ENCODE measurements around the gene PPAT. TPM values are rescaled to one million over a fixed set of nuclear protein-coding genes. Genes with fewer than 3 reads are reported as not detected.

Gene PPAT
- total RNA-seq, 1 donor from 2014 or later = 42.2 TPM

GRCh38 chr4:56410247-56411062 lies 25.0 kb downstream of the PPAT start:
- Histone ChIP-seq H4K20me1 (ENCODE audit: insufficient read depth, low read length) (no peaks in the 10 kb centered on the region), H3K79me2 (ENCODE audit: insufficient read depth, low read length) (peaks cover 51% of the 10 kb centered on the region), H3K36me3 (ENCODE audit: insufficient read depth, low read length) (peaks cover 7% of the 10 kb centered on the region), H3K9me3 (ENCODE audit: insufficient read depth, low read depth, low read length) (no peaks in the 10 kb centered on the region), H3K27me3 (ENCODE audit: insufficient read depth, low read length) (no peaks in the 10 kb centered on the region), H3K27ac (ENCODE audit: low read depth, low read length) (peak overlapping the region; percentile 89), H3K4me3 (ENCODE audit: insufficient read depth, low read depth, low read length) (peak overlapping the region; percentile 42), H2AFZ (ENCODE audit: low read depth, low read length) (peak overlapping the region; percentile 49), H3K4me2 (ENCODE audit: low read length) (peak overlapping the region; percentile 78), H3K4me1 (ENCODE audit: insufficient read depth, low read length) (peaks cover 12% of the 10 kb centered on the region), H3K9ac (ENCODE audit: low read length) (peak overlapping the region; percentile 77)
- peaks cover 11% of the 10 kb centered on the region for H3K4me1 Mint-ChIP-seq (ENCODE audit: low read depth, unreplicated experiment)
- FAIRE-seq = peak; percentile 98
- no peaks in the 10 kb centered on the region for H3K9me3 Mint-ChIP-seq (ENCODE audit: unreplicated experiment)
- TF ChIP-seq CTCF (IDR thresholded peaks at IDR 0.05; ENCODE audit: insufficient read depth, low read depth, low read length) = no peak
- no peak for TF ChIP-seq EZH2 (IDR thresholded peaks at IDR 0.05; ENCODE audit: insufficient read depth, low read length)
- peak; percentile 97 for DNase-seq (ENCODE audit: low read depth)
- peak overlapping the region; percentile 86 for H3K27ac Mint-ChIP-seq (ENCODE audit: unreplicated experiment)
- H3K27me3 Mint-ChIP-seq (ENCODE audit: low read depth, unreplicated experiment) = no peaks in the 10 kb centered on the region
- peaks cover 2% of the 10 kb centered on the region for H3K36me3 Mint-ChIP-seq (ENCODE audit: low read depth, unreplicated experiment)
- peak overlapping the region; percentile 74 for H3K4me3 Mint-ChIP-seq (ENCODE audit: unreplicated experiment)

- H3K27me3 Mint-ChIP-seq (ENCODE audit: low read depth, unreplicated experiment) = no peaks in the 10 kb centered on the region
- peak overlapping the region; percentile 89 for H3K27ac ChIP-seq (ENCODE audit: low read depth, low read length)
- DNase-seq (ENCODE audit: low read depth) (no peak), FAIRE-seq (peak; percentile 66)
- no peak overlapping the region for H2AFZ ChIP-seq (ENCODE audit: low read depth, low read length)
- H3K4me1 ChIP-seq (ENCODE audit: insufficient read depth, low read length) = peaks cover 12% of the 10 kb centered on the region
- H3K27me3 ChIP-seq (ENCODE audit: insufficient read depth, low read length) = no peaks in the 10 kb centered on the region
- peaks cover 7% of the 10 kb centered on the region for H3K36me3 ChIP-seq (ENCODE audit: insufficient read depth, low read length)
- peaks cover 47% of the 10 kb centered on the region for H3K79me2 ChIP-seq (ENCODE audit: insufficient read depth, low read length)
- H3K9ac ChIP-seq (ENCODE audit: low read length) = peak overlapping the region; percentile 77
- H3K36me3 Mint-ChIP-seq (ENCODE audit: low read depth, unreplicated experiment) = peaks cover 2% of the 10 kb centered on the region
- peak overlapping the region; percentile 78 for H3K4me2 ChIP-seq (ENCODE audit: low read length)
- no peaks in the 10 kb centered on the region for H3K9me3 ChIP-seq (ENCODE audit: insufficient read depth, low read depth, low read length)
- H3K4me3 ChIP-seq (ENCODE audit: insufficient read depth, low read depth, low read length) = peak overlapping the region; percentile 5
- H3K9me3 Mint-ChIP-seq (ENCODE audit: unreplicated experiment) = no peaks in the 10 kb centered on the region
- H3K27ac Mint-ChIP-seq (ENCODE audit: unreplicated experiment) = peak overlapping the region; percentile 86
- H3K4me3 Mint-ChIP-seq (ENCODE audit: unreplicated experiment) = no peak overlapping the region
- no peaks in the 10 kb centered on the region for H4K20me1 ChIP-seq (ENCODE audit: insufficient read depth, low read length)
- TF ChIP-seq EZH2 (IDR thresholded peaks at IDR 0.05; ENCODE audit: insufficient read depth, low read length) (no peak), CTCF (IDR thresholded peaks at IDR 0.05; ENCODE audit: insufficient read depth, low read depth, low read length) (no peak)
- peaks cover 11% of the 10 kb centered on the region for H3K4me1 Mint-ChIP-seq (ENCODE audit: low read depth, unreplicated experiment)
Measured at GRCh38 chr4:56409511-56410090, 25.8 kb downstream of the PPAT start.

All from astrocyte (in vitro differentiated cells and primary cell).